HG02610 (cell line): ENCODE data around the gene PRUNE2.

Experiments
- ATAC-seq: cut with Tn5 transposase; IDR thresholded peaks from one replicate; pipeline ENCODE4 v1.9.1; 2021; ENCODE audit warnings: mild to moderate bottlenecking, moderate library complexity; ENCODE audit not compliant: unreplicated experiment

Gene PRUNE2

GRCh38 chr9:76904661-76905457 lies 1.1 kb downstream of the PRUNE2 start:
- ATAC-seq = no peak

DNA sequence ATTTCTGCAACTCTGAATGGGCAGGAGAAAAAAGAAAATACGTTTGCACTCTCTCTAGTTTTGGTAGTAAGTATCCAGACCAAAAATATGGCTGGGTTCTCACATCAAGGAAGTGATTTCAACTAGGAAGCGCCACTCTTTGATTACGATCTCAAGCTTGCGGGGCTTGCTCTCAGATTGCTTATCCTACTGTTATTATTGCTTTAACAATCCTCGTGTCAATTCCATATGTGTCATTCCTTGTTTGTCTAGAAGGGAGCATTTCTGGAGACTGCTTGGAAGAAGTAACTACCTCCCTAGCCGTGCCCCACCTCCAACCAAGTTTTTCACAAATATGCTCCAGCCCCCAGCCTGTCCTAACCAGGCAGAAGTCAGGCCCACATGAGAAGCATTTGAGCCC lies 3.5 kb downstream of the PRUNE2 start:
- ATAC-seq = no peak

DNA sequence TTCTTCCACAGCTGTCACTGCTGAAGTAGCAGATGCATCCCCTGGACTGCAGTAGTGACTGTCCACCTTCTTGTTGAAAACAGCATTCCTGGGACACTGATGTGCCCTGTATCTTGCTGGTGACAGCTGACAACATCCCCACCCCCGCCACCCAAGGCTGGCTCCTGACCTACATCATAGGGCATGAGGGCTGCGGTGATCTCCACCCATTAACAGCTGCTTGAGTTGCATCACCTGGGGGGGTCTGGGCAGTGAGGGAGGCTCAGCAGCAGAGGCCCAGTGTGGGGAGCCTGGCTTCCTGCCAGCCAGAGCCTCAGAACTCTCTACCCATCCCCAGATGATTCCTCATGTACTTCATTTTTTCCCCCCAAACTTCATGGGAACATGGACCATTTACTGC lies 4.1 kb downstream of the PRUNE2 start:
- no peak for ATAC-seq

GRCh38 chr9:76900884-76901440 lies 5.0 kb downstream of the PRUNE2 start:
- ATAC-seq = no peak

GRCh38 chr9:76898786-76899185 lies 7.1 kb downstream of the PRUNE2 start:
- ATAC-seq = no peak

DNA sequence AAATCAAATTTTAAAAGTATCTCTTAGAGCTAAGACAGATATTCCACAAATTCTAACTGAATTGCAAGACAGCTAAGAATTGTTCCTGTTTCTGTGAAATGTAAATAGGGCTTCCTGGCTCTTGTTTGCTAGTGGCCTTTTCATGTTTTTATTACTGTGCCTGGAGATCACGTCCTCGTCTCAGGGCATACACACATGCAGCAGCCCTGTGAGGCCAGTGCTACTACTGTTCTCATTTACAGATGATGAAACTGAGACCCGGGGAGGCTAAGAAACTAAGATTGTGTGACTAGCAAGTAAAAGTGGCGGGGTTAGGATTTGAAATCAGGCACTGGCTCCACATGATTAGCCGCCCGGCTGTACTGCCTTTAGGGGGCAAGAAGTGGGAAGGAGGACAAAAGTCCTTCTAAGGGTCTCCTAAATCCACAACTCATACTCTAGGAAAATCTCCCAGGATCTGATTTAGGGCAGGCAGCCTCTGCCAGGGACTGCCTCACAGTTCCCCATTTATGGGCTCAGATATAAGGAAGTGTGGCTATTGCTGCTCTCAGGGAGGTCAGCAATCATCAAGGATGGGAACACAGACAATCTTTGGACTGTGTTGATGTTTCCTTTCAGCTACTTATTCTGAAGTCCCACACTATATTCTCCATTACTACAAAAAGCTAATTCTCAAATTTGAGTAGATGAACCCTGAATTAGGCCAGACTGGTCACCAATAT lies 7.9 kb downstream of the PRUNE2 start:
- ATAC-seq = no peak

DNA sequence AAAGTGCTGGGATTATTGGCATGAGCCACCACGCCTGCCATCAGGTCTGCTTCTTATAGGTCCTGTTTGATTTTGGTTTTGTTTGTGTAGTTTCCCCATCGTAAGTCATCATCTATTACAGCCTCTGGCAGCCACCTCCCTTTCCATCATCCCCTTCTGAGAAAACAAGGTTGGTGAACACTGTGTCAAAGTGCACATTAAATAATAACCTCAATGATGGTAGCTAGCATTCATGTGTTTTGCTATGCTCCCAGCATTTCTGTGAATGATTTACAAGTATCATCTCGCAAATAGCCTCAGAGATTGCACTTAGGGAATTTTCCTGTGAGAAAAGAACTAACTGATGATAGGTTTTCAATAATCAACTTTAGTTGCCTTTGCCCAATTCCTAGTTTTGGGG lies 9.9 kb downstream of the PRUNE2 start:
- ATAC-seq = no peak

- no peak for ATAC-seq
Observed at GRCh38 chr9:76895186-76895585, 10.7 kb downstream of the PRUNE2 start.

DNA sequence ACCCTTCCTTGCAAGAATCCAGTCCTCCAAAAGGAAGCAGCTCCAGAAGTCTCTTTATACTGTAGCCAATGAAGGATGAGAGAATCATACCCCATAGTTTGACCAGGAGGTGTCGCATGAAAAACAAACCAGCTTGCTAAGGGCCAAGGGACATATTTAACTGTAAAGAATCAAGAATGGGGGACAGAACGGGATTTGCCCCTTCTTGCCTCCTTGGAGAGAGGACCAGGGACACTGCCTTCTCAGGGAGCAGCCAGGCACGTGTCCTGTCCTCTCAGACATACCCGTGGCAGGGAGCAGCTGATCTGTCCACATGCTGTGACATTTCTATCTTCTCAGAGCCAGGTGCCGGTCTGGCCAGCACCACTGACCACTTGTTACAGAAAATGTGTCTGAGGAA lies 11.7 kb downstream of the PRUNE2 start:
- no peak for ATAC-seq

- no peak for ATAC-seq
Observed at GRCh38 chr9:76893395-76893932, 12.4 kb downstream of the PRUNE2 start.

DNA sequence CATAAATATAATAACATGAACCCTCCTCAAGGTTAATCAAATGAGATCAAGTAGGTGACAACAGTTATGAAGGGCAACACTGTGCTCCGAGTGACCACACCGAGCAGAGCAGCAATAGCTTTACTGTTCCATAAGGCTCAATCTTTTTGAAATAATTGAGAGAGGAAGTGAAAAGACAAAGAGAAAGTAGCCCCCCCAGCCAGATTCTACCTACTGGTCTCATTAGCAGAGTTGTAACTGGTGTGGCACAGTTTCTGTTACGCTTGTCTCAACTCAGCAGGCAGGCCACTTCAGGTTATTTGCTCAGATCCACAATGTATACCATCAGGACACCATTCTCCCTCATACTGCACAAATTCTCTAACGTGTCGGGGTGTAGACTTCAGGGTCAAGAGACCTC lies 14.0 kb downstream of the PRUNE2 start:
- no peak for ATAC-seq

- no peak for ATAC-seq
Observed at GRCh38 chr9:76891279-76891678, 14.6 kb downstream of the PRUNE2 start.

GRCh38 chr9:76887951-76888350 lies 18.0 kb downstream of the PRUNE2 start:
- ATAC-seq = no peak

GRCh38 chr9:76887003-76887821 lies 18.7 kb downstream of the PRUNE2 start:
- peak; percentile 51 for ATAC-seq

- ATAC-seq = peak; percentile 38
Observed at GRCh38 chr9:76886318-76886717, 19.6 kb downstream of the PRUNE2 start.

DNA sequence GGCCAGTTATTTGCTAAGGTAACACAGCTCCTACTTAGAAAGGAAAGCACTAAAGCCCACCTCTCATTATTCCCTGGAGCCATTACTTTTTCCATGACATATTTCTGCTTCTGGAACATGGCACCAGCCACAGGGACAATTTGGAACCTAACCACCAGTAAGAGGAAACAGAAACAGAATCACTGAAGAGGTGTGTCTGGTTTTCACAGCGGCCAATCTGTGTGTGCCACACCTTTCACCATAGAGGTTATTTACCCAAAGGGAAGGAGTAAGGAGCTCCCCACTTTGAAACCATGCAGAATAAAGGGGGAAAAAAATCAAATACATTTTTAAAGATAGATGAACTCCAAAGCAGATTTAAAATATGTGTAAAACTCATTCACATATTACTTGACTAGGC lies 21.1 kb downstream of the PRUNE2 start:
- no peak for ATAC-seq

GRCh38 chr9:76883341-76883855 lies 22.5 kb downstream of the PRUNE2 start:
- ATAC-seq = no peak

DNA sequence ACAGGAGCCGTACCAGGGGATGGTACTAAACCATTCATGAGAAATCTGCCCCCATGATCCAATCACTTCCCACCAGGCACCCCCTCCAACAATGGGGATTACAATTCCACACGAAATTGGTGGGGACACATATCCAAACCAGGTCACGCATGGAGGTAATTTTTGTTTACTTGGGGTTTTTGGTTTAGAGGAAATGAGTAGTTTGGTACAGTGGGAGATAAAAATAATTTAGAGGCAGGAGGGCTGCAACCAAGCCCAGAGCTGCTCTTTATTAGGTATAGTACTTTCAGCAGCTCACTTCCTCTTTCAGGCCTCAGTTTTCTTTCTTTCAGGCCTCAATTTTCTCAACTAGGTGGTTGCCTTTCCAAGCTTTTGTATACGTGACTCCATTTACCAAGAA lies 23.2 kb downstream of the PRUNE2 start:
- ATAC-seq = peak; percentile 63

- no peak for ATAC-seq
Observed at GRCh38 chr9:76880210-76880609, 25.7 kb downstream of the PRUNE2 start.

- no peak for ATAC-seq
Observed at GRCh38 chr9:76878933-76879332, 27.0 kb downstream of the PRUNE2 start.

DNA sequence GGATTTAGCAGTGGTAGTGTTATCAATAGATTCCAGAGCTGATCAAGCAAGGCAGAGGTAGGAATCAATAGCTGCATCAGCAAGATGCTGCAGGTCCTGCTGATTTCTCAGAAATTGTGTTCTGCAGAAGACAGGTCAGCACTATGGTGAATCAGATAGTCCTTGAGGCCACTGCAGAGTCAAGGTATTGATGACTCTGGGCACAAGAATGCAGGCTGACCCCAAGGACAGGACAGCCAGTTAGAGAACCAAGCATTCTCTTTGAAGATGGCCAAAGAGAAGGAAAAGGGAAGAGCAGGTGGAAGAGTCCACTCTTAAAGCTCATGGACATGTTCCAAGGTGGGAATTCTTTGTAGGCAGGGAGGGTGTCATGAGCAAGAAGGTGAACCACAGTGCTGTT lies 28.0 kb downstream of the PRUNE2 start:
- no peak for ATAC-seq
